OCI-LY1 (cell line): ENCODE data around the gene TOX2.

Source experiments
- H2AFZ ChIP-seq: fragments of 200-600 bp; sonication (generic), shearing (Covaris generic); 2 replicates; pipeline ENCODE4 v1.6.0; 2014; ENCODE audit warnings: antibody characterized with exemption, mild to moderate bottlenecking, low read length
- H3F3A ChIP-seq: fragments of 200-600 bp; sonication (generic), shearing (Covaris generic); 2 replicates; pipeline ENCODE4 v1.6.0; 2014; ENCODE audit warnings: mild to moderate bottlenecking, antibody characterized with exemption, low read length, moderate library complexity; ENCODE audit not compliant: insufficient read depth
- H3K27ac ChIP-seq: fragments of 200-600 bp; sonication (generic); 2 replicates; pipeline ENCODE4 v1.5.1; 2014; ENCODE audit warnings: low read length, mixed run types, mild to moderate bottlenecking, low read depth; ENCODE audit not compliant: poor library complexity, severe bottlenecking
- H3K27me3 ChIP-seq: fragments of 200-600 bp; sonication (generic); 2 replicates; pipeline ENCODE4 v1.6.0; 2014; ENCODE audit warnings: antibody characterized with exemption, mild to moderate bottlenecking, low read length, moderate library complexity; ENCODE audit not compliant: insufficient read depth
- H3K36me3 ChIP-seq: fragments of 200-600 bp; sonication (generic); 2 replicates; pipeline ENCODE4 v1.6.1; 2014; ENCODE audit warnings: mild to moderate bottlenecking, antibody characterized with exemption, low read length, moderate library complexity, mixed read lengths; ENCODE audit not compliant: insufficient read depth
- H3K4me1 ChIP-seq: fragments of 200-600 bp; sonication (generic); 2 replicates; pipeline ENCODE4 v1.5.1; 2014; ENCODE audit warnings: mild to moderate bottlenecking, low read length, moderate library complexity; ENCODE audit not compliant: insufficient read depth, severe bottlenecking
- H3K4me2 ChIP-seq: fragments of 200-600 bp; sonication (generic), shearing (Covaris generic); 2 replicates; pipeline ENCODE4 v1.6.1; 2014; ENCODE audit warnings: low read length
- H3K4me3 ChIP-seq: fragments of 200-600 bp; sonication (generic); 2 replicates; pipeline ENCODE4 v1.5.1; 2014; ENCODE audit warnings: low read length, low read depth, mild to moderate bottlenecking, mixed read lengths; ENCODE audit not compliant: poor library complexity, severe bottlenecking
- H3K79me2 ChIP-seq: fragments of 200-600 bp; shearing (Covaris generic); 2 replicates; pipeline ENCODE4 v1.6.1; 2016; ENCODE audit warnings: mixed run types, low read length, mixed read lengths; ENCODE audit not compliant: insufficient read depth
- H3K9ac ChIP-seq: fragments of 200-600 bp; sonication (generic), shearing (Covaris generic); 2 replicates; pipeline ENCODE4 v1.6.1; 2014; ENCODE audit warnings: mild to moderate bottlenecking, low read length, mixed read lengths
- H3K9me2 ChIP-seq: fragments of 200-600 bp; sonication (generic), shearing (Covaris generic); 2 replicates; pipeline ENCODE4 v1.6.1; 2014; ENCODE audit warnings: low read depth, mild to moderate bottlenecking, low read length, mixed read lengths
- H3K9me3 ChIP-seq: fragments of 200-600 bp; shearing (Covaris generic); 2 replicates; pipeline ENCODE4 v1.6.1; 2014; ENCODE audit warnings: low read length, mixed read lengths
- H4K20me1 ChIP-seq: fragments of 200-600 bp; sonication (generic), shearing (Covaris generic); 2 replicates; pipeline ENCODE4 v1.6.0; 2016; ENCODE audit warnings: mild to moderate bottlenecking, low read length; ENCODE audit not compliant: insufficient read depth
- CTCF ChIP-seq: fragments of 200-600 bp; sonication (generic), shearing (Covaris generic); IDR thresholded peaks from 2 replicates; pipeline ENCODE4 v1.5.1; 2017; ENCODE audit warnings: mild to moderate bottlenecking, antibody characterized with exemption, low read length, moderate library complexity, mixed read lengths
- EZH2 ChIP-seq: fragments of 200-600 bp; sonication (generic), shearing (Covaris generic); IDR thresholded peaks from 2 replicates; pipeline ENCODE4 v1.8.0; 2017; ENCODE audit warnings: borderline replicate concordance, mixed run types, mild to moderate bottlenecking, antibody characterized with exemption, low read length, moderate library complexity, mixed read lengths

The TOX2 gene

GRCh38 chr20:44038681-44039123 lies 124.0 kb downstream of the TOX2 start:
- H3K79me2 ChIP-seq, result no peaks in the 10 kb centered on the region
- H3K27ac ChIP-seq, result no peak overlapping the region
- no peaks in the 10 kb centered on the region for H3K9me3 ChIP-seq
- no peak overlapping the region for H3K4me3 ChIP-seq
- no peaks in the 10 kb centered on the region; the same call in 1 of the 2 replicates for H3K27me3 ChIP-seq
- no peaks in the 10 kb centered on the region for H3F3A ChIP-seq
- no peak overlapping the region for H2AFZ ChIP-seq
- H3K4me1 ChIP-seq, result no peaks in the 10 kb centered on the region
- H4K20me1 ChIP-seq, result no peaks in the 10 kb centered on the region
- H3K4me2 ChIP-seq, result no peak overlapping the region
- H3K9ac ChIP-seq, result no peak overlapping the region
- no peak for TF ChIP-seq EZH2
- TF ChIP-seq CTCF, result no peak
- no peaks in the 10 kb centered on the region for H3K9me2 ChIP-seq
- no peaks in the 10 kb centered on the region for H3K36me3 ChIP-seq

GRCh38 chr20:44039147-44039546 lies 124.5 kb downstream of the TOX2 start:
- no peaks in the 10 kb centered on the region for H3K79me2 ChIP-seq
- H3K9me2 ChIP-seq, result no peaks in the 10 kb centered on the region
- no peak for TF ChIP-seq CTCF
- TF ChIP-seq EZH2, result no peak
- no peaks in the 10 kb centered on the region for H3K36me3 ChIP-seq
- no peak overlapping the region for H3K9ac ChIP-seq
- H3K4me1 ChIP-seq, result no peaks in the 10 kb centered on the region
- no peak overlapping the region for H3K4me3 ChIP-seq
- no peak overlapping the region for H3K27ac ChIP-seq
- H3K4me2 ChIP-seq, result no peak overlapping the region
- no peaks in the 10 kb centered on the region for H4K20me1 ChIP-seq
- H3F3A ChIP-seq, result no peaks in the 10 kb centered on the region
- H3K27me3 ChIP-seq, result no peaks in the 10 kb centered on the region; the same call in 1 of the 2 replicates
- no peak overlapping the region for H2AFZ ChIP-seq
- H3K9me3 ChIP-seq, result no peaks in the 10 kb centered on the region

- Histone ChIP-seq H2AFZ (no peak overlapping the region), H3K9ac (no peak overlapping the region), H3K4me3 (no peak overlapping the region), H3K27ac (no peak overlapping the region), H3F3A (no peaks in the 10 kb centered on the region), H3K9me3 (no peaks in the 10 kb centered on the region), H3K79me2 (no peaks in the 10 kb centered on the region), H3K36me3 (no peaks in the 10 kb centered on the region), H3K9me2 (no peaks in the 10 kb centered on the region), H4K20me1 (no peaks in the 10 kb centered on the region), H3K27me3 (no peaks in the 10 kb centered on the region; the same call in 1 of the 2 replicates), H3K4me2 (no peak overlapping the region), H3K4me1 (no peaks in the 10 kb centered on the region)
- TF ChIP-seq CTCF (no peak), EZH2 (no peak)
Measured at GRCh38 chr20:44039741-44040140, 125.1 kb downstream of the TOX2 start.
